ENCODE results near the gene KIAA0825.
"Not testable (repeated sequence)": the region's sequence is repeated elsewhere in the genome, so short reads cannot be mapped to it uniquely, and the experiment has no call there.

The KIAA0825 gene

DNA sequence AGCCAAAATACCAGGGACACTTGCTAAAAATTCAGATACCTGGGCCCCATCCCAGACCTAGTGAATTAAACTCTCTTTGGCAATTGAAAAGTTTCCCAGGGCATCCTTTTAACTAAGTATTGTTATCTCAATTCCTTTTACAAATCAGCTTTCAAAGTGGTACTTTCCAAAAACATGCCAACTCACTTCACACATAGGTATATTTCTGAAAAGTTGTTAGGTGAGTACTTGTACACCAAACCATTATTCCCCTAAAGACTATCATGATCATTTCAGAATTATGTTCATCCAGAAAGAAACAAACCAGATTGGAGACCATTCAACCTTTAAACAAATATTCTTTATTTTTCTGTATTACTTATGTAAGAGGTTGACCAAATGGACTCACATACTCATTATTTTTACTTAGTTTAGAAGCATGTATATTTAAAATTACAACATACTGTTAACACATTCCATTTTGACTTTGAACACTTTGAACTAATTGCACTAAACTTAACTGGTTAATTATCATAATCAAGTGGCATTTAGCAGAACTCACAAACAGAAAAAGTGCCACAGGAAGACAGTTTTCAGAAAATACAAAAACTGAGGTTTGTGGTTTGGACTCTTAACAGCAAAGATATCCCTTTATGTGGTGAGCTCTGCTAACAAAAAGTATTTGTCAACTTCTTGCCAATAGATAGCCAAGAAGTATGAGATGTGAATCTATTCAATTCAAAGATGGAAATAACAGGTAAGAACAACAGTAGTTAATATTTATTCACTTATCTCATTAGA is 40.7 kb downstream of the KIAA0825 start:
- DNase-seq: peak; percentile 51

DNA sequence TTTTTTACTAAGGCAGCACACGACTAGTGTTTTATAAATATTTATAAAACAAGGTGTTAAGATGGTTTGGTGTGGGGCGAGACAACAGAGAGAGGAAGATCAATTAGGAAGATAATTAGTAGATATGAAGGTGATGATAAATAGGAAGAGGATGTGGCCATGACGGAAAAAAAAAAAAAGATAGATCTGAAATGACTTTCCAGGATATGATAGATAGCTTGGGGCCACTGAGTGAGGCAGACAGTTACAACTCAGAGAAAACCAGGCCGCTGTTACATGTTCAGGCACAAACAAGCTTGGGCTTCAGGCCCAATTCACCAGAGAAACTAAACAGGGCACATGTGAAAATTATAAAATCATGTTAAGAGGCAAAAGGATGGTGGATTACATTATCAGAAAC is 43.2 kb downstream of the KIAA0825 start:
- DNase-seq: no peak

GRCh38 chr5:94573349-94573748 is 45.1 kb downstream of the KIAA0825 start:
- DNase-seq: not testable (repeated sequence)

- no peak for DNase-seq
Measured at GRCh38 chr5:94571415-94571814, 47.0 kb downstream of the KIAA0825 start.

- DNase-seq: no peak
Measured at GRCh38 chr5:94564812-94565211, 53.6 kb downstream of the KIAA0825 start.

DNA sequence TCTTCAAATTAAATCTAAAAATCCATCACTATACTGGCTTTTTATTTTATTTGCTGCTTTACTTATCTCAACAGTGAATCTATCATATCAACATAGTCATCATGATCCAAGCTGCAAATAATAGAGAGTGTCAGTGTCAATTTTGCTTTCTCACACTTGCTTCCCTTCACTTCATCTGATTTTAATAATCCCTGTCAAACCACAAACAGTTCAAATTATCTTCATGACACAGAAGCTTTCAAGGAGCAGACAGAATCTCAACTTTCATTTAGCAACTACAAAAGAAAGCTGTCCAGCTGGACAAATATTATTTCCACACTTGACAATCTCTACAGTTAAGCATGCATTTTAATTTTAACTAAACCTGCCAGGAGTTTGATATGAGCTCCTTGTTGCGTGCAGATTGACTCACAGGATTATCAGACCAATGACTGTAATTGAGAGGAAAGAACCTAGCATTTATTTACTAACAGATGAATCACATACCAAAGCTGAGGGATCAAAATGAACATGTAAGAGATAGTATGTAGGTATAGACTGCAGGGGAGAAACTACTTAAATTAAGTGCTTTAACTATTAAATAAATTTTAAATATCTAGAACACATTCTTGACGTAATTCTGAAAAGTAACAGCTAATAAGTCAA is 56.0 kb downstream of the KIAA0825 start:
- peak; percentile 12 for DNase-seq

DNA sequence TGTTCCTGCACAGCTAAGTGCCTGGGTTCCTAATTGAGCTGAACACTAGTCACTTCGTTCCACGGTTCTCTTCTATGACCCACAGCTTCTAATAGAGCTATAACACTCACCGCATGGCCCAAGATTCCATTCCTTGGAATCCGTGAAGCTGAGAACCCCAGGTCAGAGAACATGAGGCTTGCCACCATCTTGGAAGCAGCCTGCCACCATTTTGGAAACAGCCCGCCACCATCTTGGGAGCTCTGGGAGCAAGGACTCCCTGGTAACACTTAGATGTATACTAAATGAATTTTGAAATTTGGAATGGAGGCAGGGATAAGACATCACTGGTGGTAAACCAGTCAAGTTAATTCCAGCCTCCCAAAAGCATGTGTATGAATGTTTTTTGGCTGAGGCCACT is 60.4 kb downstream of the KIAA0825 start:
- DNase-seq: no peak

DNA sequence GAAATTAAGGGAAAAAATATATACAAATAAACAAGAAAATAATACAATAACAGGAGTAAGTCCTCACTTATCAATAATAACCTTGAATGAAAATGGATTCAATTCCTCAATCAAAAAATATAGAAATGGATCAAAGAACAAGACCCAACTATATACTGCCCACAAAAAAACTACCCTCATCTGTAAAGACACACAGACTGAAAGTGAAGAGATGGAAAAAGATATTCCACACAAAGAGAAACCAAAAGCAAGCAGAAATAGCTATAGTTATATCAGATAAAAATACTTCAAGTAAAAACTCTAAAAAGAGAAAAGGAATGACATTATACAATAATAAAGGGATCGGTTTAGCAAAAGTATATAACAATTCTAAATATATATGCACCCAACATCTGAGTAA is 66.5 kb downstream of the KIAA0825 start:
- no peak for DNase-seq

GRCh38 chr5:94545870-94546625 is 72.4 kb downstream of the KIAA0825 start:
- DNase-seq: peak; percentile 55

DNA sequence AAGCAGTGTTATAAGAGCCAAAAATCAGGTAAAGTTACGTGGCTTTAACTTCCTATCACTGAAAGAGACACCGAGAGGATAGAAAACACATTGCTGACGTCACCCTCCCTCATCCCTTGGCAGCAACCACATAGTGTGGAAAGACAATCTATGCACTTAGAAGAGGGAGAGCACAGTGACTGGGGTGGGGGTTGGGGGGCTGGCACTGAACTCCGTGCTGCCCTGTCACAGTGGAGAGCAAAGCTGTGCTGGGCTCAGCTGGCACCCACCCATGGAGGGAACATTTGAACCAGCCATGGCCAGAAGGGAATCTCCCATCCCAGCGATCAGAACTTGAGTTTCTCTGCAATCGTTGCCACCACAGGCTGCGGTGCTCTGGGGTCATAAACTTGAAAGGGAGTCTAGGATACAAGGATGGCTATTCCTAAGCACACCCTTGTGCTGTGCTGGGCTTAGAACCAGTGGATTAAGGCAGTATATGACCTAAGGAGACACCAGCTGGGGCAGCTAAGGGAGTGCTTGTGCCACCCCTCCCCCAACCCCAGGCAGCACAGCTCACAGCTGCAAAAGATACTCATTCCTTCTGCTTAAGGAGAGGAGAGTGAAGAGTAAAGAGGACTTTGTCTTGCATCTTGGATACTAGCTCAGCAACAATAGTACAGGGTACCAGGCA is 73.4 kb downstream of the KIAA0825 start:
- no peak for DNase-seq

GRCh38 chr5:94544031-94544650 is 74.3 kb downstream of the KIAA0825 start:
- peak; percentile 68 for DNase-seq

DNA sequence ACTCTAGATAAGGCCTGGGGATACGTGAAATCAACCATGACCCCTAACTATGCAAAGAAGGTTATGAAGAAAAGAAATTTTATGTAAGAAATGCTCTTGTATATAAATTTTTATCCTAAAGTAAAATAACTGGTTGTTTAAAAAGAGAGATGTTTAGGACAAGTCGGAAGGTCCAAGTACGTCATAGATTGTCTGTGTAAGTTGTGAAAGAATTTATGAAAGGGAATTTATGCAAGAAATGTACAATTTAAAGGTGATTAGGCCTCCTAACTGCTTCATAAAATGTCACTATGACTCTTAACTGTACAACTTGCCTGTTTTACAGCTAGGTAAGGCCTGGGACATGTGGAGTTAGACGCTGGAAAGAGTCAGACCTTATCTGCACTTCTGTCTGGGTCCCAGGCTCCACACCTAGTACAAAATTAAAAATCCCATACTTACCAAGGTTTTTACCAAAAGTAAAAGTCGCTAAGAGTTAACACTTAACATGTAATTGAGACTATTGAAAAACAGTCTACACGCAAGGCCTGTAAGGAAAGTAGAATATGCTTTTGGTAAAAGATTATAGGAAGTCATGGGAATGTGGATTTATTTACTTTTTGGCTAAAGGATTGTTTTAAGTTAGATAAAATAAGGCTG is 77.4 kb downstream of the KIAA0825 start:
- DNase-seq: no peak

DNA sequence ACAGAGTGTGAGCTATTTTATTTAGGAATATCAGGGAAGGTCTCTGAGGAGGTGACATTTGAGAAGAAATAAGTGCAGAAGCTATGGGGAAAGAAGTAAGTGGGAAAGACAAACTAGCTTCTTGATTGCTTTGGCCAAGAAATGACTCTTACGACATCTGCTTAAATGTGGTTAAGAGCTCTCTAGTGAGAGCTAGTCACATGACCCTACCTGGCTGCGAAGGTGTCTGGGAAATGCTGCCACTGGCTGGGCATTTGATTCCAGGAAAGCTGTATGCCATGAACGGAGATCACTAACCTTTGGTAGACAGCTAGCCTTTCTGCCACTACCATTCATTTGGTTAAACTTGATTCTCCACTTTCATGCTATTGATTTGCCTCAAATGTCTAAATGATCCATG is 80.1 kb downstream of the KIAA0825 start:
- DNase-seq: no peak

DNA sequence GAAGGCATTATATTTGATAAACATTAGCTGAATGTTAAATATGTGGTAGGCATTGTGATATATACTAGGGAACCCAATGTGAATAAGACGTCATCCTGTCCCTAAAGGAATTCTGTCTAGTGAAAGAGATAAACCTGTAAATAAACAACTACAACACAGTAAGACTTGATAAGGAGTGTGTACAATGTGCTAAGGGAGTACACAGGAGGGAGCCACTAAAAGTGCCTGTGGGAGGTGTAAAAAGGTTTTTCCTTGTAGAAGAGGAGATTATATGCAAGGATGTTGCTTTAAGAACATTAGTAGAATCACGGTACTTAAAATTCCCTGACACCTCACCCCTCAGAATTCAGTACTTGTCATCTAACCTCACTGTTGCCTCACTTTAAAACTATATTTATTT is 91.7 kb downstream of the KIAA0825 start:
- no peak for DNase-seq

DNA sequence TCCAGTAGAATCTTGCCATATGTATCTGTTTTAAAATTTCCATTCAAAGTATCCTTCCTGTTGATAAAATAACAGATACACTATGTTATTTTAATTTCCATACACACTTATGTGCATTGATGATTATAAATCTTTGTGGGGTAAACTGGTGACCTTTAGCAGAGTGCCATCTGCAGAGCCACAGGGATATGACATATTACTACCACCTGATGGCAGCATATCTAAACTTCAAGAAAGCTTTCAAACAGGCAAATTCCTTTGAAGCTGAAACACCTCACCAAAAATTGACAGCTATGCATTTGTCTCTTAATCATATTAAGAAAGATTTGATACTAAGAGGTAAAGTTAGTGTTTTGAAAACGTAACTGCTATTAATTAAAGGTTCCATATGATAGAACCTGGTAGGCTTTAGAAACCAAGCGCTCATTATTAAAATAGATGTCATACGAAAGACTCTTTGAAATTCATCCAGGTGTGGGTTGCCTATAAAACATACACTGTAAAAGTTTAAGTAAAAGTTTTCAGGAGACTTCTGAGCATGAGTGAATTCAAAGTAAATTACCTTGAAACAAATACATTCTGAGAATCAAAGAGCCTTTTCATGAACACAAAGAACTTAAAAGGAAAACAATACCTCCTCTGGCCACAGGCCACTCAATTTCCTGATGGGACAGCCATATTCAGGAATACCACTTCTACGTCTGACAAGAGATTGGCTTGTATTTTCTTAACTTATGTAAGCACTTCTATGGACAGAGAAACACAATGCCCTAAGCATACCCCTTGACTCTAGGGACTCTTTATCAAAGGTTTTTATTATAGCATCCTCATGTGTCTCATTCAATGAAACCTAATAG is 93.3 kb downstream of the KIAA0825 start:
- DNase-seq: peak; percentile 80

DNA sequence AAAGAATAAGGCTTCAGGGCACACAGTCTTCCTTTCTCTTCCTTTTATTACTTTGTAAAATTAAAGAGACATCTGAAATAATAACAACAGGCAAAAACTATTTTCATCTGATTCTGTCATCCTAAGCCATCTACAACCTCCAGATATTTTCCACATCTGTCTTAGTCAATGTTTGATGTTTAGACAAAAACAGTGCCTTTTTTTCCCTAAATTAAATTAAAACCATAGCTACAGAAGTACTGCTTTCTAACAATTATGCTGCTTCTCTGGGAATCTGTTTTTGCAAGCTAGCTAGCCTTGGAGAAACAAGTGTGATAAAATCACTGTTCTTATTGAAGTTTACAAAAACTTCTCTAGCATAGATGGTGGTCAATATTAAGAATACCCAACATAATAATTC is 95.4 kb downstream of the KIAA0825 start:
- no peak for DNase-seq

DNA sequence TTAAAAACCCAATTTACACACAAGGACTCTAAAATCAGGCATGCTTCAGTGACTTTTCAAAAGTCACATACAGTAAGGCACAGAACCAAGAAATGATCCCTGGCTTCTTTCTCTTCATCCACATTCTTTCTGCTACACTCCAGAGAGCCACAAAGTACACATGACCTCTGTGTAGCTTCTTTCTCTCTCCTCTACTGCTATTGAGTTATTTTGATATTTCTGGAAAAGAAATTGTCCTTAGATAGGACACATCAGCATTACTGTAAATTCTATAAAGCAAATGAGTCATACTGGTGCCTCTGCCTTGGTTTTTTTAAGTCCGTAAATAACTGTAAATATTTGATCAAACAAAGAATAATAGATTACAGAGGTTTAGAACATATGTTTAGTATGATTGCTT is 96.3 kb downstream of the KIAA0825 start:
- DNase-seq: no peak

- no peak for DNase-seq
Measured at GRCh38 chr5:94517490-94518488, 100.6 kb downstream of the KIAA0825 start.

DNA sequence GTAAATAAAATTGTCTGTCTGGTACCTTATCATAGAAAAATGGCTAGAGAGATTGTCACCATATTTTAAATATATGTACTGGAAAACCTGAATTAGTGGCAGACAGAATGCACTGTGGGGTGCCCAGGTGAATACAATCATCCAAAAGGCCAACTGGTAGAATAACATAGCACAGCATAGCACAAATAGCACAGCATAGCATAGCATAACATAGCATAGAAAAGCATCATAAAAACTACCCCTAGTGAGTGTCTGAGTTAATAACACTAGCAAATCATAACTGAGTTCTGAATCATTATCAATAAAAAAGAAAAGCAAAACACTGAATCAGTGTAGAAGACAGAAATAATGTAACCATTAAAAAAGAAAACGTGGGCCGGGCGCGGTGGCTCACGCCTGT is 102.3 kb downstream of the KIAA0825 start:
- DNase-seq: no peak
